ENCODE data around the gene KDELR3. TPM values are rescaled to one million over a fixed set of nuclear protein-coding genes. Genes with fewer than 3 reads are reported as not detected.

Gene KDELR3
- total RNA-seq, 1 experiment from 2014 or later: 11.6 TPM

- intact Hi-C loops (cut with micrococcal nuclease; ENCODE audit: unreplicated experiment): no loop called here
- ChIA-PET POLR2A (no interaction called here), CTCF (no interaction called here)
- no peak for TF ChIP-seq CTCF (IDR thresholded peaks at IDR 0.05)
- no peak for TF ChIP-seq POLR2AphosphoS5 (IDR thresholded peaks at IDR 0.05; ENCODE audit: low read depth, low read length)
- no peak for TF ChIP-seq TCF7L2 (IDR thresholded peaks at IDR 0.05; ENCODE audit: low read depth, low read length)
- TF ChIP-seq SIN3A (IDR thresholded peaks at IDR 0.05; ENCODE audit: borderline replicate concordance, insufficient read depth, low read depth, low read length): no peak
- no peak for TF ChIP-seq REST (IDR thresholded peaks at IDR 0.05; ENCODE audit: insufficient read depth in 1 of 2, low read depth in 2 of 2, low read length in 1 of 2)
- Histone ChIP-seq H3K36me3 (ENCODE audit: control insufficient read depth, insufficient read depth, low read length) (no peaks in the 10 kb centered on the region), H3K9me3 (ENCODE audit: control insufficient read depth, insufficient read depth, low read depth, low read length) (no peaks in the 10 kb centered on the region), H3K4me1 (ENCODE audit: control insufficient read depth, insufficient read depth, low read length) (no peaks in the 10 kb centered on the region; the same call in 1 of the 2 replicates), H3K4me3 (ENCODE audit: low read depth in 2 of 2, low read length in 2 of 2) (no peak overlapping the region), H3K27me3 (ENCODE audit: control insufficient read depth, insufficient read depth, low read length) (no peaks in the 10 kb centered on the region), H3K27ac (ENCODE audit: low read length) (no peak overlapping the region)
- ATAC-seq (no peak), DNase-seq (ENCODE audit: low read depth, low spot score) (no peak)
- BruUV-seq (replicated peaks): no TSS peak
- in situ Hi-C loops (cut with HindIII; ENCODE audit: low pct_unique_long_range_greater_than_20kb, low sequenced_read_pairs): no loop called here
Measured at GRCh38 chr22:38427940-38428339, 40.0 kb upstream of the KDELR3 start.

GRCh38 chr22:38428714-38429113, 39.2 kb upstream of the KDELR3 start:
- Histone ChIP-seq H3K4me3 (ENCODE audit: low read depth in 2 of 2, low read length in 2 of 2) (no peak overlapping the region), H3K36me3 (ENCODE audit: control insufficient read depth, insufficient read depth, low read length) (no peaks in the 10 kb centered on the region), H3K4me1 (ENCODE audit: control insufficient read depth, insufficient read depth, low read length) (no peaks in the 10 kb centered on the region; the same call in 1 of the 2 replicates), H3K27me3 (ENCODE audit: control insufficient read depth, insufficient read depth, low read length) (no peaks in the 10 kb centered on the region), H3K9me3 (ENCODE audit: control insufficient read depth, insufficient read depth, low read depth, low read length) (no peaks in the 10 kb centered on the region), H3K27ac (ENCODE audit: low read length) (no peak overlapping the region)
- in situ Hi-C loops (cut with HindIII; ENCODE audit: low pct_unique_long_range_greater_than_20kb, low sequenced_read_pairs): no loop called here
- TF ChIP-seq TCF7L2 (IDR thresholded peaks at IDR 0.05; ENCODE audit: low read depth, low read length): no peak
- no peak for TF ChIP-seq REST (IDR thresholded peaks at IDR 0.05; ENCODE audit: insufficient read depth in 1 of 2, low read depth in 2 of 2, low read length in 1 of 2)
- no peak for TF ChIP-seq SIN3A (IDR thresholded peaks at IDR 0.05; ENCODE audit: borderline replicate concordance, insufficient read depth, low read depth, low read length)
- no peak for TF ChIP-seq POLR2AphosphoS5 (IDR thresholded peaks at IDR 0.05; ENCODE audit: low read depth, low read length)
- no peak for TF ChIP-seq CTCF (IDR thresholded peaks at IDR 0.05)
- DNase-seq (ENCODE audit: low read depth, low spot score) (no peak), ATAC-seq (no peak)
- BruUV-seq (replicated peaks): no TSS peak
- ChIA-PET CTCF (interaction anchor here (0.7 kb wide), 1 partner anchor 239 kb away, joined by 3 read pairs; no protein-coding TSS in a partner anchor), POLR2A (no interaction called here)
- intact Hi-C loops (cut with micrococcal nuclease; ENCODE audit: unreplicated experiment): no loop called here

Data from Panc1 (cell line).